ENCODE measurements around the gene ANGPTL1.

DNA sequence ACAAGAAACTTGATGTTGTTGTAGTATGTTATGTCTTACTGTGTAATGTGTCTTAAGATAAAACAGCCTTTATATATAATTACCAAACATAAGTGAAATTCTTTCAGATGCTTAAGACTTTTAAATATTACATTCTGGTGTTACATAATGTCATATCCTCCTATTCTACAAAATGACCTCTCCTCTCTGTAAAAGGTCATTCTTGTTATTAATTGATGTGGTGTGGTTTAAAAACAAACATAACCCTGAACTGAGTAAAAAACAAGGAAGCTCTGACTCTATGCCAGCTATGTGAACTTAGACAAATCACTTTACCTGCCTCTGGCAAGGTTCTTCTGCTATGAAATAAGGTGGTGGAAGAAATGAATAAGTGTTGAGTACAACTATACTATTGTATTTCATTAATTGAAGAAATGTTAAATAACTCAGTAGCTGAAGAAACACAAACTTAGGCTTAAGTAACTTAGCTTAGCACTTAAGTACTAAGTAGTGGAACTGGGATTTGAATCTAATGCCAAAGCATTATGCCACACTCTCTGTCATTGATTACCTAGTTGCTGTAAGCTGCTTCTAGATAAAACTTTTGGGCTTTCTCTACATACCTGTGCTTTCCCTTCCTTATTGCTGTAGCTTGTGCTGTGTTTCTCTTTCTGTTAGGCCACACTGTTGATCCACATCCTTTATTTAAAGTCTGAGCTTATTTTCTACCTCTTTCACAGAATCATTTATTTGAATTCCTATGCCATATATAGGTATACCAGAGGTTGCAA, 859 bp upstream of the ANGPTL1 start:
- TF ChIP-seq POLR2A (IDR thresholded peaks at IDR 0.05), result no peak
- TF ChIP-seq, protein P1, sequence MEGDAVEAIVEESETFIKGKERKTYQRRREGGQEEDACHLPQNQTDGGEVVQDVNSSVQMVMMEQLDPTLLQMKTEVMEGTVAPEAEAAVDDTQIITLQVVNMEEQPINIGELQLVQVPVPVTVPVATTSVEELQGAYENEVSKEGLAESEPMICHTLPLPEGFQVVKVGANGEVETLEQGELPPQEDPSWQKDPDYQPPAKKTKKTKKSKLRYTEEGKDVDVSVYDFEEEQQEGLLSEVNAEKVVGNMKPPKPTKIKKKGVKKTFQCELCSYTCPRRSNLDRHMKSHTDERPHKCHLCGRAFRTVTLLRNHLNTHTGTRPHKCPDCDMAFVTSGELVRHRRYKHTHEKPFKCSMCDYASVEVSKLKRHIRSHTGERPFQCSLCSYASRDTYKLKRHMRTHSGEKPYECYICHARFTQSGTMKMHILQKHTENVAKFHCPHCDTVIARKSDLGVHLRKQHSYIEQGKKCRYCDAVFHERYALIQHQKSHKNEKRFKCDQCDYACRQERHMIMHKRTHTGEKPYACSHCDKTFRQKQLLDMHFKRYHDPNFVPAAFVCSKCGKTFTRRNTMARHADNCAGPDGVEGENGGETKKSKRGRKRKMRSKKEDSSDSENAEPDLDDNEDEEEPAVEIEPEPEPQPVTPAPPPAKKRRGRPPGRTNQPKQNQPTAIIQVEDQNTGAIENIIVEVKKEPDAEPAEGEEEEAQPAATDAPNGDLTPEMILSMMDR (IDR thresholded peaks at IDR 0.05 in 8 of 11, conservative IDR thresholded peaks at IDR 0.05 in 3 of 11), result no peak
